ENCODE results near the gene CRB2. TPM values are rescaled to one million over a fixed set of nuclear protein-coding genes. Genes with fewer than 3 reads are reported as not detected.

CRB2 gene
- total RNA-seq, 4 donors from 2014 or later, result 0.06 to 0.13 TPM; not detected in 2

DNA sequence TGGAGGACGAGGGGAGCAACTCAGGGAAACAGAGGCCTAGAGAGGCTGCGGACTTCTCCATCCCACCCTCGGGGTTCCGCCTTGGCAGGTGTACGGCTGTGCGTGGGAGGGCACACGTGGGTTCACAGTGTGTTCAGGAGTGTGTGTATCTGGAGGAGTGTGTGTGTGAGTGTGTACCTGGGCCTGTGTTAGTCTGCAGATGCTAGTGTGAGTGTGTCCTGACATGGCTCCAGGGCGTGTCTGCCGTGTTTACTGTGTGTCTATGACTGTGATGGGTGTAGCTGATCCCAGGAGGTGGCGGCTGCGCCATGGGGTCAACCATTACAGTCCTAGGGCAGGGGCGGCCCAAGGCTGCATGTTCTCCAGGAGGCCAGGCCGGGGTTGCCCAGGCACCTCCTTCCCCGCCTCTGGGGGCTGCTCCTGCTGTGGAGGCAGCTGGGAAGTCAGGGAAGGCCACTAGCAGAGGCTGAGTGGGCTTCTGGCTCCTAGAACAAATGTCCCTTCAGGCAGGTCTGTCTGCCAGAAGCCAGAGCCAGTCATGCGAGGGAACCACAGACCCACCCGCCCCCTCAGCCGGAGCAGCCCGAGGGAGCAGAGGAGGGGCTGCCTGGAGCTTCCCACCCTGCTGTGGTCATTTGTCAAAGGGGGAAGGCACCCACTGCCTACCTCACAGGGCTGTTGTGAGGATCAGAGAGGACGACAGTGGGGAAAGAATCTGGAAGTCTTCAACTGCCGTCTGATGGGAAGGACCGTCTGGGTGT is 21.4 kb downstream of the CRB2 start:
- peaks cover 0 to 18% (median 12%) of the 10 kb centered on the region in 4 donors for H3K36me3 ChIP-seq
- no peak for DNase-seq (ENCODE audit: extremely low spot score)
- H3K27me3 ChIP-seq, result peaks cover 0 to 38% (median 16%) of the 10 kb centered on the region in 4 donors
- peaks cover 6 to 28% (median 26%) of the 10 kb centered on the region in 4 donors for H3K4me1 ChIP-seq
- H3K4me3 ChIP-seq, result no peak overlapping the region
- intact Hi-C loops (cut with DNase I), result no loop called here
- 74% methylated on average over 11 of the region's 21 CpGs for WGBS
- no peaks in the 10 kb centered on the region for H3K9me3 ChIP-seq
- no peak overlapping the region for H3K27ac ChIP-seq (replicated peaks in 1 of 4)
- no peak for TF ChIP-seq EP300 (IDR thresholded peaks at IDR 0.05)
- no peak for TF ChIP-seq POLR2A (IDR thresholded peaks at IDR 0.05; ENCODE audit: low read depth)
- TF ChIP-seq POLR2AphosphoS5 (IDR thresholded peaks at IDR 0.05), result no peak
- no peak for TF ChIP-seq CTCF (IDR thresholded peaks at IDR 0.05)

- intact Hi-C loops (cut with DNase I), result no loop called here
- Histone ChIP-seq H3K4me1 (peaks cover 6 to 23% (median 23%) of the 10 kb centered on the region in 4 donors), H3K36me3 (peaks cover 0 to 24% (median 18%) of the 10 kb centered on the region in 4 donors), H3K9me3 (no peaks in the 10 kb centered on the region), H3K27me3 (peaks cover 0 to 32% (median 10%) of the 10 kb centered on the region in 4 donors), H3K4me3 (no peak overlapping the region), H3K27ac (replicated peaks in 1 of 4) (no peak overlapping the region)
- no peak for DNase-seq (ENCODE audit: extremely low spot score)
- TF ChIP-seq POLR2A (IDR thresholded peaks at IDR 0.05; ENCODE audit: low read depth) (no peak), EP300 (IDR thresholded peaks at IDR 0.05) (no peak), POLR2AphosphoS5 (IDR thresholded peaks at IDR 0.05) (no peak), CTCF (IDR thresholded peaks at IDR 0.05) (no peak)
- 64% methylated on average over 10 of the region's 10 CpGs for WGBS
These were observed 22.0 kb downstream of the CRB2 start for GRCh38 chr9:123378025-123378424.

GRCh38 chr9:123378956-123379660 is 23.1 kb downstream of the CRB2 start:
- Histone ChIP-seq H3K27me3 (peaks cover 0 to 21% (median 6%) of the 10 kb centered on the region in 4 donors), H3K4me1 (peaks cover 6 to 14% (median 12%) of the 10 kb centered on the region in 4 donors), H3K9me3 (no peaks in the 10 kb centered on the region), H3K4me3 (no peak overlapping the region), H3K36me3 (peaks cover 0 to 35% (median 28%) of the 10 kb centered on the region in 4 donors), H3K27ac (replicated peaks in 1 of 4) (no peak overlapping the region)
- TF ChIP-seq CTCF (IDR thresholded peaks at IDR 0.05), result no peak
- TF ChIP-seq POLR2A (IDR thresholded peaks at IDR 0.05; ENCODE audit: low read depth), result no peak
- TF ChIP-seq EP300 (IDR thresholded peaks at IDR 0.05), result no peak
- no peak for TF ChIP-seq POLR2AphosphoS5 (IDR thresholded peaks at IDR 0.05)
- 94% methylated on average over 17 of the region's 30 CpGs for WGBS
- DNase-seq (ENCODE audit: extremely low spot score), result no peak
- intact Hi-C loops (cut with DNase I), result no loop called here

DNA sequence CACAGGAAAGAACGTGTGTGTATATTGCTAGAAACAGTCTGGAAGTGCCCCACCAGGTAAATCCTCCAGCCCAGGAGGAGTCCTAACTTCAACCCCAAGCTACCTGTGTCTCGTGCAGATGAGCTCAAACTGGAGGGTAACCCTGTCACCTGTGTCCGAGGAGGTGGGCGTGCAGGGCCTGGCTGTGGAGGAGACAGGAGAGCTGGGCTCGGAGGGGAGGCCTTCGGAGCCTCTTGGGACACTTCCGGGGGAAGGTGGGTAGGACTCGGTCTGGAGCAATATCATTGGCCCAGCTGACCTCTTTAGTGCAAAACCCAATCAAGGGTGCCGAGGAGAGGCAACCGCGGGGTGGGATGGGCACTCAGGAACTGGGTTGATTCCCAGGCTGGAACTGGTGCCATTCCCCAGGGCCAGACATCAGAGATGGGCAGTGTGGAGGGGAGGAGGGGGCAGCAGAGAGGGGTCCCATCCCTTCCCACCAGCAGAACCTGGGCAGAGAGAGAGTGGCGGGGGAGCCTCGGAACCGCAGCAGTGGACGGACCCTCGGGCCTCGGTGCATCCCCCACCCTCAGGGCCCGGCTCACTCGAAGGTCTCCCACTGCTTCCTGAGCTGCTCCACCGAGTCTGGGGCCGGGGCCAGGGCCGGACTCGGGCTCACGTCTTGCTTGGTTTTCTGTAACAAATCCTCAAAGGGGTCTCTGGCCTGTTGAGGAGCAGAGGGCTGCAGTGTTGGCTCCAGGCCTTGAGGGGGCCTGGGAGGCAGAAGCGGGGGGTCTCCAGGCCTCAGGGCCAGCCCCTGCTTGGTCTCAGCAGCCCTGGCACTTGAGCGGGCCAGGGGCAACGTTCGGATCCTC is 25.1 kb downstream of the CRB2 start:
- TF ChIP-seq CTCF (IDR thresholded peaks at IDR 0.05), result no peak
- TF ChIP-seq EP300 (IDR thresholded peaks at IDR 0.05), result no peak
- no peak for TF ChIP-seq POLR2A (IDR thresholded peaks at IDR 0.05; ENCODE audit: low read depth)
- TF ChIP-seq POLR2AphosphoS5 (IDR thresholded peaks at IDR 0.05), result no peak
- no peak for DNase-seq (ENCODE audit: extremely low spot score)
- Histone ChIP-seq H3K4me1 (peaks cover 0 to 7% (median 4%) of the 10 kb centered on the region in 4 donors), H3K9me3 (no peaks in the 10 kb centered on the region), H3K4me3 (no peak overlapping the region), H3K27me3 (peaks cover 0 to 2% (median 0%) of the 10 kb centered on the region in 4 donors), H3K36me3 (peaks cover 0 to 36% (median 28%) of the 10 kb centered on the region in 4 donors), H3K27ac (replicated peaks in 1 of 4) (no peak overlapping the region)
- WGBS, result 90% methylated on average over 27 of the region's 28 CpGs
- intact Hi-C loops (cut with DNase I), result no loop called here
